SK-N-SH treated with all-trans-retinoic acid at 6 μM for 48 hours (cell line): ENCODE measurements around the gene CWF19L2.

ENCODE experiments used
- ARNTL ChIP-seq: fragments of 450-650 bp; formaldehyde crosslinking; IDR thresholded peaks from 2 replicates; pipeline ENCODE4 v1.5.0; 2020; ENCODE audit warnings: low read depth, mild to moderate bottlenecking, moderate library complexity, borderline replicate concordance
- BACH2 ChIP-seq: fragments of 250-450 bp; sonication (Bioruptor Pico); IDR thresholded peaks from 2 replicates; pipeline ENCODE4 v1.9.0; 2021; ENCODE audit warnings: mild to moderate bottlenecking, borderline replicate concordance
- CREB5 ChIP-seq: fragments of 250-450 bp; sonication (Bioruptor Pico); IDR thresholded peaks from 2 replicates; pipeline ENCODE4 v1.5.1; 2020; ENCODE audit warnings: low read depth, mild to moderate bottlenecking, moderate library complexity
- ESRRG ChIP-seq: fragments of 250-450 bp; sonication (Bioruptor Pico); IDR thresholded peaks from 2 replicates; pipeline ENCODE4 v1.6.1; 2021; ENCODE audit warnings: mild to moderate bottlenecking
- PATZ1 ChIP-seq: fragments of 250-450 bp; sonication (Bioruptor Pico); IDR thresholded peaks from 2 replicates; pipeline ENCODE4 v1.8.0; 2020; ENCODE audit warnings: mild to moderate bottlenecking, moderate library complexity, borderline replicate concordance
- POU6F1 ChIP-seq: fragments of 250-450 bp; sonication (Bioruptor Pico); IDR thresholded peaks from 2 replicates; pipeline ENCODE4 v1.8.0; 2021; ENCODE audit warnings: low read depth, mild to moderate bottlenecking, moderate library complexity, borderline replicate concordance
- PPARA ChIP-seq: fragments of 250-450 bp; sonication (Bioruptor Pico); IDR thresholded peaks from 2 replicates; pipeline ENCODE4 v1.5.0; 2020; ENCODE audit warnings: mild to moderate bottlenecking, borderline replicate concordance
- TOX ChIP-seq: fragments of 250-450 bp; sonication (Bioruptor Pico); IDR thresholded peaks from 2 replicates; pipeline ENCODE4 v1.8.0; 2021; ENCODE audit warnings: mild to moderate bottlenecking, moderate library complexity, borderline replicate concordance
- TSHZ2 ChIP-seq: fragments of 250-450 bp; sonication (Bioruptor Pico); IDR thresholded peaks from 2 replicates; pipeline ENCODE4 v1.5.0; 2020; ENCODE audit warnings: mild to moderate bottlenecking, moderate library complexity
- ZC3H10 ChIP-seq: fragments of 250-450 bp; sonication (Bioruptor Pico); IDR thresholded peaks from 2 replicates; pipeline ENCODE4 v1.5.1; 2021; ENCODE audit warnings: mild to moderate bottlenecking, moderate library complexity
- ZFP3 ChIP-seq: fragments of 250-450 bp; sonication (Bioruptor Pico); IDR thresholded peaks from 2 replicates; pipeline ENCODE4 v1.5.0; 2020; ENCODE audit warnings: mild to moderate bottlenecking, moderate library complexity
- ZNF565 ChIP-seq: fragments of 450-650 bp; formaldehyde crosslinking; conservative IDR thresholded peaks from 2 replicates; pipeline ENCODE4 v1.5.0; 2020; ENCODE audit warnings: low read depth, mild to moderate bottlenecking, moderate library complexity
- ZNF8 ChIP-seq: fragments of 450-650 bp; formaldehyde crosslinking; IDR thresholded peaks from 2 replicates; pipeline ENCODE4 v1.5.0; 2020; ENCODE audit warnings: mild to moderate bottlenecking, moderate library complexity

- TF ChIP-seq BACH2 (CRISPR knock-in tag) (no peak), POU6F1 (CRISPR knock-in tag) (no peak), ESRRG (CRISPR knock-in tag) (no peak), PATZ1 (CRISPR knock-in tag) (no peak), ZNF565 (no peak), ZNF8 (CRISPR knock-in tag) (no peak), CREB5 (CRISPR knock-in tag) (no peak), ARNTL (no peak), ZC3H10 (no peak), PPARA (CRISPR knock-in tag) (no peak), TSHZ2 (CRISPR knock-in tag) (no peak), TOX (no peak), ZFP3 (CRISPR knock-in tag) (no peak)
These were observed 20.2 kb upstream of the CWF19L2 start for GRCh38 chr11:107477820-107478219.
